Sigmoid colon (tissue), 4 donors: ENCODE results near the gene SYPL2.

Experiments used
- EP300 ChIP-seq, 4 donors: sonication (generic); formaldehyde crosslinking; IDR thresholded peaks; one replicate each; pipeline ENCODE4 v1.6.1; 2017; ENCODE audit warnings: antibody characterized with exemption in 4 of 4
- POLR2A ChIP-seq, 2 donors: fragments of 450-650 bp; IDR thresholded peaks; one replicate each; pipeline ENCODE4 v1.6.1; 2016; ENCODE audit warnings: antibody characterized with exemption in 2 of 2, mild to moderate bottlenecking in 2 of 2, moderate library complexity in 2 of 2
- TF ChIP-seq, protein P1 (sequence below), 4 experiments: fragments of 450-650 bp in 3 of 4; fragments of 200-600 bp in 1 of 4; IDR thresholded peaks; one replicate each; pipeline ENCODE4 v1.5.1; 2016 to 2019; ENCODE audit warnings: antibody characterized with exemption in 4 of 4, mild to moderate bottlenecking in 3 of 4, moderate library complexity in 2 of 4

GRCh38 chr1:109490934-109491302 is 24.6 kb downstream of the SYPL2 start:
- TF ChIP-seq, protein P1, sequence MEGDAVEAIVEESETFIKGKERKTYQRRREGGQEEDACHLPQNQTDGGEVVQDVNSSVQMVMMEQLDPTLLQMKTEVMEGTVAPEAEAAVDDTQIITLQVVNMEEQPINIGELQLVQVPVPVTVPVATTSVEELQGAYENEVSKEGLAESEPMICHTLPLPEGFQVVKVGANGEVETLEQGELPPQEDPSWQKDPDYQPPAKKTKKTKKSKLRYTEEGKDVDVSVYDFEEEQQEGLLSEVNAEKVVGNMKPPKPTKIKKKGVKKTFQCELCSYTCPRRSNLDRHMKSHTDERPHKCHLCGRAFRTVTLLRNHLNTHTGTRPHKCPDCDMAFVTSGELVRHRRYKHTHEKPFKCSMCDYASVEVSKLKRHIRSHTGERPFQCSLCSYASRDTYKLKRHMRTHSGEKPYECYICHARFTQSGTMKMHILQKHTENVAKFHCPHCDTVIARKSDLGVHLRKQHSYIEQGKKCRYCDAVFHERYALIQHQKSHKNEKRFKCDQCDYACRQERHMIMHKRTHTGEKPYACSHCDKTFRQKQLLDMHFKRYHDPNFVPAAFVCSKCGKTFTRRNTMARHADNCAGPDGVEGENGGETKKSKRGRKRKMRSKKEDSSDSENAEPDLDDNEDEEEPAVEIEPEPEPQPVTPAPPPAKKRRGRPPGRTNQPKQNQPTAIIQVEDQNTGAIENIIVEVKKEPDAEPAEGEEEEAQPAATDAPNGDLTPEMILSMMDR (IDR thresholded peaks at IDR 0.05) = no peak
- no peak for TF ChIP-seq POLR2A (IDR thresholded peaks at IDR 0.05)
- TF ChIP-seq EP300 (IDR thresholded peaks at IDR 0.05) = no peak
